Activated naive CD4-positive, alpha-beta T cell treated with anti-CD3 and anti-CD28 coated beads, Interleukin-2, amount 10 ng/mL, durations not matched to agents 5 hours and 36 hours (primary cell): ENCODE data around the gene ZNF519. TPM values are rescaled to one million over a fixed set of nuclear protein-coding genes. Genes with fewer than 3 reads are reported as not detected.

Source experiments
- total RNA-seq, 2 experiments: library from RNA; stranded (reverse); gene quantifications; one replicate each; pipeline ENCODE4 v1.2.3, GENCODE V29; 2021

The ZNF519 gene
- total RNA-seq = 10 to 100 TPM; 12.9 to 13.3 TPM

GRCh38 chr18:14132271-14132700 is at the start of gene ZNF519:
Gene ZNF519 (minus strand): TSS chr18:14132435. CDS start chr18:14132277, 158 bp downstream.

Other genes starting within 250 kb of the ZNF519 start
- not detected for gene MC2R, start 216.9 kb downstream of the ZNF519 start, total RNA-seq